Epithelial cell of proximal tubule (primary cell): ENCODE results near the gene L3MBTL4. TPM values are rescaled to one million over a fixed set of nuclear protein-coding genes. Genes with fewer than 3 reads are reported as not detected.

ENCODE experiments used
- DNase-seq: peaks from one replicate; pipeline ENCODE4 v3.0.0-alpha.2; 2011; ENCODE audit warnings: low read depth
- H3K4me3 ChIP-seq: 2 replicates; pipeline ENCODE4 v1.5.1; 2011; ENCODE audit warnings: low read depth, mild to moderate bottlenecking, low read length
- CTCF ChIP-seq: conservative IDR thresholded peaks from 2 replicates; pipeline ENCODE4 v1.5.1; 2012; ENCODE audit warnings: low read depth, mild to moderate bottlenecking, low read length
- total RNA-seq: library from RNA; depleted of rRNA; stranded (reverse); fragments of >200 nt; gene quantifications from 2 replicates; pipeline ENCODE4 v1.2.3, GENCODE V29; 2015

The L3MBTL4 gene
- total RNA-seq, 1 donor from 2014 or later: 4.0 TPM

GRCh38 chr18:6435731-6436130, 21.0 kb upstream of the L3MBTL4 start:
- no peak overlapping the region for H3K4me3 ChIP-seq
- DNase-seq: no peak
- TF ChIP-seq CTCF: no peak

- DNase-seq: no peak
- no peak overlapping the region for H3K4me3 ChIP-seq
Measured at GRCh38 chr18:6434987-6435709, 20.4 kb upstream of the L3MBTL4 start.

GRCh38 chr18:6434481-6434880, 19.8 kb upstream of the L3MBTL4 start:
- no peak for DNase-seq
- no peak for TF ChIP-seq CTCF
- peak overlapping the region; percentile 24 for H3K4me3 ChIP-seq

More at GRCh38 chr18:6434987-6435709, 20.4 kb upstream of the L3MBTL4 start:
- no peak for TF ChIP-seq CTCF

GRCh38 chr18:6431659-6432318, 17.1 kb upstream of the L3MBTL4 start:
- no peak for TF ChIP-seq CTCF
- DNase-seq: no peak
- no peak overlapping the region for H3K4me3 ChIP-seq

- no peak for DNase-seq
- no peak for TF ChIP-seq CTCF
- H3K4me3 ChIP-seq: no peak overlapping the region
Measured at GRCh38 chr18:6428851-6429395, 14.2 kb upstream of the L3MBTL4 start.

- DNase-seq: no peak
- no peak for TF ChIP-seq CTCF
- no peak overlapping the region for H3K4me3 ChIP-seq
Measured at GRCh38 chr18:6427286-6427685, 12.6 kb upstream of the L3MBTL4 start.
